SK-N-MC (cell line): ENCODE results near the gene AQP9.

Experiments used
- EZH2 ChIP-seq: fragments of 200-600 bp; sonication (generic); IDR thresholded peaks from one replicate; pipeline ENCODE4 v1.6.1; 2017; ENCODE audit warnings: antibody characterized with exemption
- FOXP2 ChIP-seq: optimal IDR thresholded peaks from 2 replicates; pipeline ENCODE3; 2011; ENCODE audit warnings: mild to moderate bottlenecking, moderate library complexity; ENCODE audit not compliant: insufficient read depth; ENCODE audit errors: extremely low read length, control extremely low read depth
- POLR2AphosphoS5 ChIP-seq: IDR thresholded peaks from 2 replicates; pipeline ENCODE4 v1.6.1; 2012; ENCODE audit warnings: mild to moderate bottlenecking, low read depth, low read length, borderline replicate concordance

- no peak for TF ChIP-seq FOXP2
- TF ChIP-seq POLR2AphosphoS5 = no peak
- no peak for TF ChIP-seq EZH2
These were observed 19.9 kb upstream of the AQP9 start for GRCh38 chr15:58118272-58118671.
